HCT116 (cell line): ENCODE results near the gene MAGOH. TPM values are rescaled to one million over a fixed set of nuclear protein-coding genes. Genes with fewer than 3 reads are reported as not detected.

Experiments used
- ATAC-seq: fragments of 200-7000 bp; cut with Tn5 transposase; 2 replicates; pipeline ENCODE4 v1.9.1; 2020; ENCODE audit warnings: mild to moderate bottlenecking, moderate library complexity
- BruUV-seq: library from RNA; stranded (reverse); fragments of 400-500 nt; replicated peaks from 2 replicates; lab custom pipeline; 2021; lab: Mats Ljungman, UMichigan
- CTCF ChIA-PET: fragments of 300-600 bp; sonication (Branson Sonifier 250); formaldehyde crosslinking; loops from one replicate; lab custom pipeline; 2021; ENCODE audit warnings: antibody characterized with exemption; lab: Charles Lee
- POLR2A ChIA-PET: fragments of 300-600, 350-600 bp; sonication (Branson Sonifier 250); formaldehyde crosslinking; loops from one replicate; lab custom pipeline; 2021; ENCODE audit warnings: antibody characterized with exemption; lab: Charles Lee
- RAD21 ChIA-PET, 2 experiments: fragments of 300-600 bp; sonication (Branson Sonifier 250); formaldehyde crosslinking; loops; one replicate each; lab custom pipeline; 2023; ENCODE audit warnings: low total read pairs in 2 of 2; ENCODE audit not compliant: uncharacterized antibody in 2 of 2, unreplicated experiment in 2 of 2, low non-redundant PET in 1 of 2; lab: Charles Lee
- DNase-seq: peaks from one replicate; pipeline ENCODE4 v3.0.0-alpha.2; 2010; ENCODE audit warnings: low read depth, low spot score
- H2AFZ ChIP-seq: fragments of 200-600 bp; shearing (Covaris generic), sonication (generic); 2 replicates; pipeline ENCODE4 v1.6.1; 2017; ENCODE audit warnings: low read depth, mixed run types, mixed read lengths, antibody characterized with exemption, low read length; ENCODE audit not compliant: poor library complexity, severe bottlenecking
- H3K27ac ChIP-seq: 2 replicates; pipeline ENCODE4 v1.5.1; 2012; ENCODE audit warnings: low read depth, low read length
- H3K27me3 ChIP-seq: fragments of 200-600 bp; sonication (generic); 2 replicates; pipeline ENCODE4 v1.6.1; 2016; ENCODE audit warnings: mixed run types, low read length, mixed read lengths; ENCODE audit not compliant: insufficient read depth
- H3K36me3 ChIP-seq, 2 experiments: fragments of 200-500 bp in 1 of 2; fragments of 200-600 bp in 1 of 2; sonication (Bioruptor generic) in 1 of 2; sonication (generic) in 1 of 2; 2 replicates each; pipeline versions ENCODE4 v1.5.1 to v1.6.1; 2014 to 2016; ENCODE audit warnings: low read length in 2 of 2, inconsistent platforms in 1 of 2, mixed read lengths in 1 of 2, mixed run types in 1 of 2; ENCODE audit not compliant: insufficient read depth in 2 of 2, control insufficient read depth in 1 of 2
- H3K4me1 ChIP-seq, 2 experiments: fragments of 200-600 bp in 1 of 2; sonication (generic) in 1 of 2; 2 replicates each; pipeline versions ENCODE4 v1.5.1 to v1.6.1; 2012 to 2017; ENCODE audit warnings: low read length in 2 of 2, inconsistent platforms in 1 of 2, mild to moderate bottlenecking in 1 of 2, mixed read lengths in 1 of 2, mixed run types in 1 of 2, moderate library complexity in 1 of 2; ENCODE audit not compliant: insufficient read depth in 2 of 2, control insufficient read depth in 1 of 2
- H3K4me2 ChIP-seq: fragments of 200-600 bp; sonication (generic); 2 replicates; pipeline ENCODE4 v1.6.1; 2017; ENCODE audit warnings: mixed run types, low read length, mixed read lengths
- H3K4me3 ChIP-seq, 2 experiments: fragments of 200-600 bp in 1 of 2; sonication (generic) in 1 of 2; replicated peaks in 1 of 2; 2 replicates each; pipeline ENCODE4 v1.5.1; 2011 to 2016; ENCODE audit warnings: low read length in 2 of 2, control low read depth in 1 of 2, low read depth in 1 of 2, mild to moderate bottlenecking in 1 of 2, mixed read lengths in 1 of 2, mixed run types in 1 of 2
- H3K79me2 ChIP-seq: fragments of 200-600 bp; sonication (generic); 2 replicates; pipeline ENCODE4 v1.6.1; 2017; ENCODE audit warnings: mild to moderate bottlenecking, mixed run types, low read length, moderate library complexity, mixed read lengths; ENCODE audit not compliant: insufficient read depth
- H3K9ac ChIP-seq: fragments of 200-600 bp; sonication (generic); 2 replicates; pipeline ENCODE4 v1.6.1; 2016; ENCODE audit warnings: low read length, mixed read lengths
- H3K9me2 ChIP-seq: fragments of 200-600 bp; sonication (generic), shearing (Covaris generic); 2 replicates; pipeline ENCODE4 v1.6.1; 2017; ENCODE audit warnings: mixed run types, mild to moderate bottlenecking, moderate library complexity; ENCODE audit not compliant: insufficient read depth
- H3K9me3 ChIP-seq, 2 experiments: fragments of 200-500 bp in 1 of 2; fragments of 200-600 bp in 1 of 2; sonication (Bioruptor generic) in 1 of 2; sonication (generic) in 1 of 2; 2 replicates each; pipeline ENCODE4 v1.6.1; 2014 to 2017; ENCODE audit warnings: low read length in 2 of 2, mixed read lengths in 2 of 2, inconsistent platforms in 1 of 2, low read depth in 1 of 2, mild to moderate bottlenecking in 1 of 2, mixed run types in 1 of 2, moderate library complexity in 1 of 2; ENCODE audit not compliant: control insufficient read depth in 1 of 2, insufficient read depth in 1 of 2
- H4K20me1 ChIP-seq: fragments of 200-600 bp; sonication (generic), shearing (Covaris generic); 2 replicates; pipeline ENCODE4 v1.6.1; 2017; ENCODE audit warnings: mixed run types, mild to moderate bottlenecking, moderate library complexity; ENCODE audit not compliant: insufficient read depth
- ATF3 ChIP-seq: IDR thresholded peaks from 2 replicates; pipeline ENCODE4 v1.6.1; 2012
- CBX3 ChIP-seq: IDR thresholded peaks from 2 replicates; pipeline ENCODE4 v1.6.1; 2012; ENCODE audit warnings: low read depth
- CEBPB ChIP-seq: IDR thresholded peaks from 2 replicates; pipeline ENCODE4 v1.6.1; 2012; ENCODE audit warnings: low read depth
- CTCF ChIP-seq, 3 experiments: fragments of 200-600 bp in 1 of 3; sonication (generic) in 1 of 3; IDR thresholded peaks in 2 of 3; conservative IDR thresholded peaks in 1 of 3; 2 replicates each; pipeline ENCODE4 v1.5.1; 2012 to 2017; ENCODE audit warnings: low read depth in 2 of 3, low read length in 2 of 3, antibody characterized with exemption in 1 of 3, borderline replicate concordance in 1 of 3, control low read depth in 1 of 3, mild to moderate bottlenecking in 1 of 3, mixed read lengths in 1 of 3, mixed run types in 1 of 3, moderate library complexity in 1 of 3; ENCODE audit not compliant: insufficient read depth in 1 of 3
- EGR1 ChIP-seq: IDR thresholded peaks from 2 replicates; pipeline ENCODE4 v1.6.1; 2012; ENCODE audit warnings: low read depth
- ELF1 ChIP-seq: IDR thresholded peaks from 2 replicates; pipeline ENCODE4 v1.6.1; 2012; ENCODE audit warnings: low read depth, borderline replicate concordance
- EZH2 ChIP-seq: fragments of 200-600 bp; sonication (generic); IDR thresholded peaks from 2 replicates; pipeline ENCODE4 v1.6.1; 2017; ENCODE audit warnings: antibody characterized with exemption, mixed run types
- EZH2phosphoT487 ChIP-seq: fragments of 200-600 bp; IDR thresholded peaks from 2 replicates; pipeline ENCODE4 v1.6.1; 2018; ENCODE audit warnings: antibody characterized with exemption, borderline replicate concordance
- FOSL1 ChIP-seq: IDR thresholded peaks from 2 replicates; pipeline ENCODE4 v1.6.1; 2012; ENCODE audit warnings: low read depth
- JUND ChIP-seq: IDR thresholded peaks from 2 replicates; pipeline ENCODE4 v1.6.1; 2012
- POLR2A ChIP-seq: IDR thresholded peaks from 2 replicates; pipeline ENCODE4 v1.7.0; 2011; ENCODE audit warnings: borderline replicate concordance; ENCODE audit not compliant: insufficient read depth, insufficient read length; ENCODE audit errors: extremely low read depth
- POLR2AphosphoS5 ChIP-seq: IDR thresholded peaks from 2 replicates; pipeline ENCODE4 v1.6.1; 2011; ENCODE audit warnings: mild to moderate bottlenecking, low read depth, low read length, moderate library complexity
- SIN3A ChIP-seq: IDR thresholded peaks from 2 replicates; pipeline ENCODE4 v1.6.1; 2012; ENCODE audit warnings: low read depth
- SP1 ChIP-seq: IDR thresholded peaks from 2 replicates; pipeline ENCODE4 v1.6.1; 2012; ENCODE audit warnings: low read depth
- SRF ChIP-seq: IDR thresholded peaks from 2 replicates; pipeline ENCODE4 v1.6.1; 2012; ENCODE audit warnings: low read depth
- TCF7L2 ChIP-seq: IDR thresholded peaks from 2 replicates; pipeline ENCODE4 v1.7.0; 2011; ENCODE audit warnings: borderline replicate concordance, inconsistent platforms; ENCODE audit not compliant: insufficient read depth, insufficient read length; ENCODE audit errors: extremely low read depth
- YY1 ChIP-seq: IDR thresholded peaks from 2 replicates; pipeline ENCODE4 v1.6.1; 2011; ENCODE audit warnings: low read length, low read depth, moderate library complexity, mild to moderate bottlenecking; ENCODE audit not compliant: insufficient replicate concordance; ENCODE audit errors: extremely low read depth
- ZBTB33 ChIP-seq: IDR thresholded peaks from 2 replicates; pipeline ENCODE4 v1.6.1; 2011; ENCODE audit warnings: mild to moderate bottlenecking, low read length, moderate library complexity; ENCODE audit not compliant: insufficient replicate concordance; ENCODE audit errors: extremely low read depth
- ZNF274 ChIP-seq: fragments of 200-500 bp; sonication (Bioruptor generic); IDR thresholded peaks from 2 replicates; pipeline ENCODE4 v1.6.1; 2014; ENCODE audit warnings: mild to moderate bottlenecking, low read depth, low read length, inconsistent platforms
- intact Hi-C: fragments of 100-400 bp; cut with micrococcal nuclease; formaldehyde crosslinking; loops from 2 replicates; pipeline ENCODE4 v1.10.0; 2022
- total RNA-seq: library from RNA; stranded (reverse); gene quantifications from one replicate; pipeline ENCODE4 v1.2.1, GENCODE V29; 2021; ENCODE audit not compliant: unreplicated experiment
- TF ChIP-seq, protein P1 (sequence below): IDR thresholded peaks from 2 replicates; pipeline ENCODE4 v1.6.1; 2012

Gene MAGOH
- total RNA-seq, 1 experiment from 2014 or later: 63.7 TPM

DNA sequence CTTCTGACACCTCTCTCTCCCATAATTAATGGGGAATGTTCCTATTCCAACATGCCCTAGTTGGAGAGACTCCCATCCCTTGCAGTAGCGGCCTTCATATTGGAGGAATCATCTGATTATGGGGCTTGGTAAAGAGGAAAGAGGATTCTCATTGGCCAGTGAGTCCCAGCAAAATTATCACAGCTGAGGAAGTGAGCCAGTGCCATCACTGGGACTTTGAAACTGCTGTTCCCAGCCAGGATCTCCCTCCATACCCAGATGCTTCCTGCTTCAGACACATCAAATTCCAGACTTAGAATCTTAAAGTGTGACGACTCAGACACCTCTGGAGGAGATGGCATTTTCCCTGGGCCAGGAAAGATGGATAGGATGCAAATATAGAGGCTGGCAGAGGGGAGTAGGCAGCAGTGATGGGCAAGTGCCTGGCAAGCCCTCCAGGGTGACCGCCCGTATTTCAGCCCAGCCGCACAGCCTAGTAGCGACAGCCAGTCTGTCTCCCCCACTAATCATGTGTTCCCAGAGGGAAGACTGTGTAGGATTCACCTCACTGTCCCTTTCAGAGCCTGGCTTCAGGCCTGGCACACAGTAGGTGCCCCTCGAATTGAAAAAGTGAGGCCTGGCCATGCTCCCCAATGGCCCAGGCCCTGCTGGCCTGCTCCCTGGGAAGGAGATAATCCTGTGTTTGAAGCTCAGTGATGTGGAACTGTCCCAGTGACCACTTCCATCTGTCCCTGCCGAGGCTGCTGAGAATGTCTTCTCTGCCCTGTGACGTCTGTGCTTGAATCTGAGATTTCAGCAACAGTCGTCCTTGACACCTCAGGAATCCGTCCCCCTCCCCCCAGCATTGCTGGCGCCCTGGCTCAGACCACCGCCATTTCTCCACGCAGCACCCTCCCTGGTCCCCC, 41.2 kb upstream of the MAGOH start:
- no peak for TF ChIP-seq YY1
- TF ChIP-seq ZBTB33: no peak
- TF ChIP-seq, protein P1, sequence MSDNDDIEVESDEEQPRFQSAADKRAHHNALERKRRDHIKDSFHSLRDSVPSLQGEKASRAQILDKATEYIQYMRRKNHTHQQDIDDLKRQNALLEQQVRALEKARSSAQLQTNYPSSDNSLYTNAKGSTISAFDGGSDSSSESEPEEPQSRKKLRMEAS: no peak
- no peak for TF ChIP-seq EGR1
- no peak for TF ChIP-seq SP1
- no peak for TF ChIP-seq CTCF (IDR thresholded peaks at IDR 0.05 in 2 of 3, conservative IDR thresholded peaks at IDR 0.05 in 1 of 3; ENCODE audit: borderline replicate concordance in 1 of 3, insufficient read depth in 1 of 3, low read depth in 2 of 3, low read length in 2 of 3)
- TF ChIP-seq SRF: no peak
- TF ChIP-seq ATF3: no peak
- no peak for TF ChIP-seq TCF7L2
- no peak for TF ChIP-seq POLR2AphosphoS5
- no peak for TF ChIP-seq CEBPB
- TF ChIP-seq SIN3A: no peak
- no peak for TF ChIP-seq EZH2phosphoT487
- no peak for TF ChIP-seq ZNF274
- TF ChIP-seq POLR2A: no peak
- no peak for TF ChIP-seq EZH2
- TF ChIP-seq ELF1: no peak
- no peak for TF ChIP-seq JUND
- TF ChIP-seq FOSL1: no peak
- no peak for TF ChIP-seq CBX3
- POLR2A ChIA-PET: no interaction called here

More for the DNA sequence above, 41.2 kb upstream of the MAGOH start:
- Histone ChIP-seq H3K9me2 (no peaks in the 10 kb centered on the region), H3K4me2 (no peak overlapping the region), H3K36me3 (peaks cover 0 to 16% of the 10 kb centered on the region in 2 experiments; a peak in 3 of 4 replicates), H4K20me1 (no peaks in the 10 kb centered on the region), H3K27ac (no peak overlapping the region), H3K9ac (no peak overlapping the region), H3K4me1 (no peaks in the 10 kb centered on the region), H3K27me3 (no peaks in the 10 kb centered on the region), H3K9me3 (no peaks in the 10 kb centered on the region), H2AFZ (no peak overlapping the region), H3K79me2 (no peaks in the 10 kb centered on the region), H3K4me3 (no peak overlapping the region)
- ATAC-seq (no peak), DNase-seq (no peak)
- intact Hi-C loops: loop anchor here (2.0 to 10.0 kb wide), 2 partner anchors 195 to 405 kb away; no protein-coding TSS in a partner anchor
- CTCF ChIA-PET: interaction anchor here (0.9 to 3.6 kb wide), 7 partner anchors 10 to 680 kb away, joined by 3 to 48 read pairs (median 6); no protein-coding TSS in a partner anchor
- RAD21 ChIA-PET: interaction anchor here (0.7 to 1.4 kb wide), 2 partner anchors 114 to 133 kb away, joined by 3 to 4 read pairs; no protein-coding TSS in a partner anchor
- no TSS peak for BruUV-seq
